ENCODE results near the gene BRAT1.
A peak's percentile ranks its signal among the peaks of the same experiment; 100 is the strongest.

The BRAT1 gene

DNA sequence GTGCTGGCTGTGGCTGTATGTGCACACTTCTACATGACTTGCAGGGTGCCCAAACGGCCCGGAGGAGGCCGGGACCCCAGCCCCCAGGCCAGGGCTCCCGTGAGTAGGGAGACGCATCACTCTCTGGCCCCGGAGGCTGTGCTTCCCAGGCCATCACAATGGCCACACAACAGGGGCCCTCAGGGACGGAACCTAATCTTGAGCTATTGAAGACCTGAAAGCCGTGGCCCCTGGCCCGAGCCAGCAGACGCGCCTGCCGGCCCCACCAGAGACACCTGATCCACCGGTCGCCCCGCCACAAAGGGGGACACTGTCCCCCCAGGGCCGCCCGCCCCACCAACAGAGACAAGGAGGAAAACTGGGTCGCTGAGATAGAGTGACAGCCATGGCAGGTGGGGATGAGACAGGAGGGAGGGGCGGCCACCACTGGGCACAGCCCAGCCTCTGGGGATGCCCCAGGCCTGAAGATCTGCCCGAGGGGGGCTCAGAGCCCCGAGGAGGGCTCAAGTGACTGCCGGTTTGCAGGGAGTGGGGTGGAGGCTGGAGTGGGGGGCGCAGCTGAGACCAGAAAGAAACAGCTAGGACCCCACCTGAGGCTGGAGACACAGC, 45.9 kb downstream of the BRAT1 start:
- DNase-seq, result no peak

- DNase-seq, result peak; percentile 78
Observed at GRCh38 chr7:2508327-2509215, 46.8 kb downstream of the BRAT1 start.

- no peak for DNase-seq
Observed at GRCh38 chr7:2507917-2508306, 47.4 kb downstream of the BRAT1 start.

- DNase-seq, result no peak
Observed at GRCh38 chr7:2507208-2507916, 48.0 kb downstream of the BRAT1 start.

GRCh38 chr7:2505401-2505800, 49.9 kb downstream of the BRAT1 start:
- DNase-seq, result no peak

- DNase-seq, result no peak
Observed at GRCh38 chr7:2504889-2505375, 50.4 kb downstream of the BRAT1 start.

DNA sequence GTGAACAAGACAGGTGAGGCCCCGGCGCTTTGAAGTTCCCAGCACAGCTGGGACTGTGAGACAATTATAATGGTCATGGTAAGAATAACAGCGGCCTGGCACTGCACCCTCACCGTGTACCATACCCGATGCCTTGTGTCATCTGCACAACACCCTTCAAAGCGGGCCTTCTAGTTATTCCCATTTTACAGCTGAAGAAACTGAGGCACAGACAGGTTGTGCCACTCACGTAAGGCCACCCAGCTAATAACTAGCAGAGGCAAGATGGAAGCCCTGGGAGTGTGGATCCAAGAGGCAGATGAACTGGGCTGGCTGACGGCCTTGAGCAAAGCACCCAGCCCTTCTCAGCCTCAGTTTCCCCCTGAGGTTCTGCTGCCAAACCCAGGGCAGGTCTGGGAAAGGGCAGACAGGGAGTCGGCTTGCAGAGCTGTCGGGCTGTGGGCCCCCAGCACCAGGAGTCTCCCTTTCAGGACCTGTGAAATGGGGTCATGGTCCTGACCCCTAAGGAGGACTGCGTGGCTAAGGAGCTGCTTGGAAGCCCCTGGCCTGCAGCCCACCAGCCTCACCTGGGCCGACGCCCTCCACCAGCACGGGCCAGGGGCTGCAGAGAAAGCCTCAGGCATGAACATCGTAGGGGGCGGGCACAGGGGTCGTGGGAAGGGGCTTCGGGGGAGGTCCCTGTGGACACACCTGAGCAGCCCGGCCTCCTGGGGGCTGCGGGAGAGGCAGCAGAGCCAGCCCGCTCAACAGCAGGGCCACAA, 51.0 kb downstream of the BRAT1 start:
- no peak for DNase-seq

DNA sequence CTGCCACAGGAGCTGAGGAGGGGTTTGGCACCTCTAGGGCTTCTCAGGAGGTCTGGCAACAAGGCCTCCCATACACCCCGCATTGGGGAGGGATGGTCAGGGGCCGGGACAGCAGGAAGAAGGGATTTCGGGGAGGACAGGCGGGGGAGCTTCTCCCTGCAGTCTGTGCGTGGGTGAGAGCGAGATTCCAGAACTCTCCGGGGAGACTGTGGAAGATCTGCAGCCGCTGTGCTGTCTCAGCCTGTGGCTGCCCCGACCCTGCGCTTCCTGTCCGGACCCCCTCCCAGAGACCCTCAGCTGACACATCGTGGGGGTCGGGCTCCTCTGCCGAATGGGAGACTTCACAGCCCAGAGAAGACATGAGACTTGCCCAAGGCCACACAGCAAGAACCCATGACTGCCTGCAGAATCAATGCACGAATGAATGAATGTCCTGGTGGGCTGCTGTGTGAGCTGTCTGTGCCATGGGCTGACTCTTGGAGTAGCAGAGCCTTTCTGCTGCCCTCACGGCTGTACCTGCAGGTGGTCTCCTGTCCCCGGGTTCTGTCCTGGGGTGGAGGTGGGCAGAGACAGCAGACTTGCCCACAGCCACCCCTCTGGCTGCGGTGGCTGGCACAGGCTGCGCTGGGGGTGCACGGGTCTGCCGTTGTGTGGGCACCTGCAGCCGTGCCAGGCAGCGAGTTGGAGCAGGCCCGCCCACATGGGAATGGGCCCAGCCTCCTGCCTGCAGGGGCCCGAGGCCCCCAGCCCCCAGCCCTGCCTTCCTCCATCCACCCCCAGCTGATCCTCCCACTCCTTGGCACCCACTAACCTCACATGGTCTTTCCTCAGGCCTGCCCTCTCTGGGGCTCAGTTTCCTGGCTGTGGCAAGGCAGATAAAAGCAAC, 52.0 kb downstream of the BRAT1 start:
- DNase-seq, result no peak

DNA sequence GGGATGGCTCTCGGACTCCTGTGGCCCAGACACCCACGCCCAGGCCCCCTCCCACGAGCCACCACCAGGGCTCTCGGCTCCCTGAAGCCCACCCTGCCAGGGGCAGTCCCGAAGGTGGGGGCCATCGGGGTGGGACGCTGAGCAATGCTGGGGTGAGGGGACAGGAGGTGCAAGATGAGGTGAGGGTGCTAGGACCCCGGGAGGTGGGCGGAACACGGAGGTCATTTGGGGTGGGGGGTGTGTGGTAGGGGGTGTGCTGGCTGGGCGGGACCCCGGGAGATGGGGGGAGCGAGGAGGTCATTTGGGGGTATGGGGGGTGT, 52.7 kb downstream of the BRAT1 start:
- DNase-seq, result no peak

GRCh38 chr7:2501947-2502646, 53.2 kb downstream of the BRAT1 start:
- DNase-seq, result no peak

DNA sequence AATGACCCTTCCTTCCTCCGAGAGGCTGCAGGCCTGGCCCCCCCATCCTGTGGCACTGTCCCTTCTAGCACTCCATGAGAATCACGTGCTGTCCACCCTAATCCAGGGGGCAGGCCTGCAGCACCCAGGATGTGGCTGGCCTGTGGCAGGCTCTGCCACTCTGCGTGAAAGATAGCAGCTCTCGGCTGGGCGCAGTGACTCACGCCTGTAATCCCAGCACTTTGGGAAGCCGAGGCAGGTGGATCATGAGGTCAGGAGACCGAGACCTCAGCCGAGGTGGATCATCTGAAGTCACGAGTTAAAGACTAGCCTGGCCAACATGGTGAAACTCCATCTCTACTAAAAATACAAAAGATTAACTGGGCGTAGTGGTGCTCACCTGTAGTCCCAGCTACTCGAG, 54.6 kb downstream of the BRAT1 start:
- no peak for DNase-seq

GRCh38 chr7:2499719-2500430, 55.4 kb downstream of the BRAT1 start:
- DNase-seq, result no peak

DNA sequence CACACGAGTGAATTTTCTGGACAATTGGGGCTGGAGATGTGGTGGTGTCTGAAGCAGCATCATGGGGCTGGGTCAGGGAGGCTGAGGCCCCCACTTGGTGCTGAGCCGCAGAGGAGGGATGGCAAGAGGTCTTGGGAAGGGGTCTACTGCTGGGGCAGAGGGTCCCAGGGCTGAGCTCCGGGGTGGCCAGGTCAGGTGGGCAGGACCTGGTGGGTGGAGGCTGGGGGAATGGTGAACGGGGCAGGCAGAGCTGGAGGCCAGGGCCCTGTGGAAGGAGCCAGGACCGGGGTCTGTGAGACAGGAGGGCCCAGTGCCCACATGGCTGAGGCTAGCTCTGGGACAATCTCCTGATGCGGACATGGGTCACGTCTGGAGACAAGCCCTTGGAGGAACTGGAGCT, 56.1 kb downstream of the BRAT1 start:
- DNase-seq, result no peak

DNA sequence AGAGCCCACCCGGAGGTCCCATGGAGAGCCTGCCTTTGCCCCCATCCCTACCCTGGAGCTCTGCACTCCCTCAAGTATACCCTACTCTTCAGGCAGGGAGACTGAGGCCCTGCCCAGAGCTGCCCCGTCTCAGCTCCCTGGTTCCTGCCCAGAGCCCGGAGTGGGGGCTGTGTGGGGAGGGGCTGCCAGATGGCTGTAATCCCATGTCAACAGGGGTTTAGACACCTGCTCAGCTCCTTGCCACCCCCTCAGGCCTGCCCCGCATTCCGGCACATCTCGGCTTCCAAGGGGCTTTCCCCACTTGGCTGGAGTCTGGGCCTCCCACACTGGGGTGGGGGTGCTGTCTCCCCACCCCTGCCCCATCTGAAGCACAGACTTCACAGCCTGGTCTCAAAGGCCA, 56.6 kb downstream of the BRAT1 start:
- no peak for DNase-seq

DNA sequence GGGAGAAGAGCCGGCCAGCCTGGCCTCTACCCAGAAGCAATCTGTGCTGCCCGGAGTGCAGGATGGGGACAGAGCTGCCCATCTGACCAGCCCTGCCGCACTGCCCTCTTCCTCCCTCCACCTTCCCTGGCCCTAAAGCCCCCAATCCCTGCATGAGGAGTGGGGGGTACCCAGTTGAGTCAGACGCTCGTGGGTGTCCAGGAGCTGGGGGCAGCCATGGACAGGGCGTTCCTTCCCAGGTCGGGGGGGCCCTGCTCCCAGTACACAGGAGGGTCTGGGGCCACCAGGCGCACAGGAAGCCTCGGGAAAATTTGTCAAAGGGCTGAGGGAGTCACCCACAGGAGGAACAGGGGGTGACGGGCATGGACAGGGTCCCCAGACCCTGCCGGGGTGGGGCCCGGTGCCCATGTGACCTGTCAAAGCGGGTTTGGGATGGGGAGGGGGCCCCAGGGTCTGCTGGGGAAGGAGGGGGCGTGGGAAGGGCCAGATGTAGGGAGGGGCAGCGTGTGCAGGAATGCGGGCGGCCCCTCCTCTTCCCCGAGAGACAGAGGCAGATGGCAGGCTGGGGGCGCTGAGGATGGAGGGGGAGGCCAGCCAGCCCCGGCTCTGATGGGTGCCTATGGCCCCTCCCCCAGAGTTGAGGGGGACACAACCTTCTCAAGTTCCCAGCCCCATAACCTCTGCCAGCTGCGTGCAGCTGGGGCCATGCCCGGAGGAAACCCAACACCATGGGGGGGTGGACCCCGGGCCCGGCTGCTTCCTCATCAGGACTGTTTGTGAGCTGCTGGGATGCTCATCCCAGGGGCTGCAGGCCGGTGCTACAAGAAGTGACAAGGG, 57.6 kb downstream of the BRAT1 start:
- no peak for DNase-seq

DNA sequence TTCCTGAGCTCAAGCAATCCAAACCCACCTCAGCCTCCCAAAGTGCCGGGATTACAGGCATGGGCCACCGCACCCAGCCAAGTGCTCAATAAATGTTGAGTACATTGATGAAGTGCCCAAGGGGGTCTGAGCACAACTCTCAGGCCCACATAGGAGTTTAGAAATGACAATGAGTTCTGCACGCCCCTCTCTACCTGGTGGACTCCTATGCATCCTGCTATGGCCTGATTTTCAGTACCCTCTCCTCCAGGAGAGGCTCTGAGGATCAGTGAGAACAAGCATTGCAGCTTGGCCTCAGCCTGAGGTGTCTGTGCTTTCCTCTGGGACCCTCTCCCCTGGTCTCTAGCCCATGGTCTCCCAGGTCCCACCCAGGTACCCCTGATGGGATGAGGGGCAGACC, 58.3 kb downstream of the BRAT1 start:
- DNase-seq, result no peak

- DNase-seq, result no peak
Observed at GRCh38 chr7:2496375-2496774, 58.9 kb downstream of the BRAT1 start.

DNA sequence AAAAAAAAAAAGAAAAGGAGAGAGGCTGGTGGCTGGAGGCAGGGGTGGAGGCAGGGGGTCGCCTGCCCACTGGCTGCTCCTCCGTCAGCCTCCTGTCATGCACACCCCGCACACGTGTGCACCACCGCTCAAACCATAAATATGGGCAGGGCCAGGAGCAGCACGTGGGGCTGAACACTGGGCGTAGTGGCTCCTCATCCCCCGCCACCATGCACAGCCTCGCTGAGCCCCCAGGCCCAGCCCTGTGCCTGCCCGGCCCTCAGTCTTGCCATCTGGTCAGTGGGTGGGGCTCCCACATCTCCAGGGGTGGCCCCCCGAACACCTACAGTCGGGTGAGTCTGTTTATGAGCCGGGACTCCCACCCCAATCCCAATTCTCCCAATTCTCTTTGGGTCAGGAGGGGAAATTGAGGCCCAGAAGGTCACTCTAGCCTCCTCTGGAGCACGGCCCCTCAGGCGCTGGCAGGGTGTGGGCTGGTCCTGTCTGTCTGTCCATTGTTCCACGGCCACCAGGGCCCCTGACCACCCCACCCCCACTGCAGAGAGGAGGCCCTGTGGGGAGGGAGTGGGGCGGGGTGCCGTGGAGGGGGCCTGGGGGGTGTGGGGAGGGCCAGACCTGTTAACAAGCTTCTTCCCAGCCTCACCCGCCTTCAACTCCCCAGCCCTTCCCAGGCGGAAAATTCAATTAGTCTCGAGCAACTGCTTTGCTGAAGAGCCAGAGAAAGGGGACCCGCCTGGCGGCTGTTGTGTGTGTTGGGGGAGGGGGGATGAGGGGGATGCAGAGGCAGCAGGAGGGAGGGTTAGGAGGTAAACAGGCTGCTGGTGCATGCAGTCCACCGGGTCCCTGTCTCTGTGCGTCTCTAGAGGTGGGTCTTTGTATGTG, 59.7 kb downstream of the BRAT1 start:
- DNase-seq, result no peak
